Measurements from ENCODE around the gene BNIPL. TPM values are rescaled to one million over a fixed set of nuclear protein-coding genes. Genes with fewer than 3 reads are reported as not detected.
A peak's percentile ranks its signal among the peaks of the same experiment; 100 is the strongest.

The BNIPL gene
- total RNA-seq, 1 donor, result 0.10 TPM

DNA sequence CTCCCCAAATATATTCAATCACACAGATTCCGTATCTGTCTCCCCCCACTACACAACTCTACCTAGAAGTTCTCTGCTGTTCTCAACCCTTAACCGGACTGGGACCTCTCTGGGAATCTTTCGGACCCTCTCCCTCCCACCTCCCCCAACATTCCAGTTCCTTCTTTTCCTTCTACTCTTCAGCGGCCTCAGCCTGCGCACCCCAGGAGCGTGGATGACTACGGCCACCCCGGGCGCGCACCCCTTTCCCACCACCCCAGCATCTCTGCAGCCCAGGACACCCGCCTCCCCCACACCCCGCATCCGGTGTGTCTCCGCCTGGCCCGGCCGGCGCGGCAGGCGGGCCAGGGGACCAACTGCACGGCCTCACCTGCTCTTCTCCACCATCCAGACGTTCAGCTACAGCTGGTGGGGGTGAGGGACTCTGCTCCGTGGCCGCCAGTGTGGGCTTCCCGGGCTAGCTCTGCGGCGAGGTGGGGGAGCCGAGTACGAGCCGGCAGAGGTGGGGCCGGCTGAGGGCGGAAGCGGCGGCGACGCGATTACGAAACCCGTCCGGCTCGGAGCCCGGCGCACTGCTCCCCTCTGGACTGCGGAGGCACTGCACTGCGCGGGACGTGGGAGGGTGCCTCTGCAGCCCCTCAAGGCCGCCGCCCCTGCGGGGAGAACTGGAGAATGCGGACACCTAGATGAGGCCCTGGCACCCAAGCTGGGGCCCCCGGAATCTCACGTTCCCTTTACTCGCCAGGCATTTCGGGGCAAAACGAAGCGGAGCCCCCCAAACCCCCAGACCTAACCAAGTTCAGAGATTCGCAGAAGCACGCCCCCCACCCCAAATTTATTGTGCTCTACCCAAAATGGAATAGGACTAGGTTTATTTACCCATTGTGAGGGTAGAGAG lies 23.0 kb downstream of the BNIPL start, which contains the start of gene CDC42SE1:
CDC42SE1 (minus strand) TSS at position 514 of the 898 bp plus-strand sequence. CDS start 3,892 bp downstream, outside the sequence.
- peaks cover 51% of the 10 kb centered on the region for H3K4me1 ChIP-seq (ENCODE audit: insufficient read depth, low read length)
- H3K4me3 ChIP-seq (ENCODE audit: low read length), result peak within 1 kb of the TSS; percentile 96
- no peaks in the 10 kb centered on the region for H3K27me3 ChIP-seq (ENCODE audit: insufficient read depth, low read length)
- H3K9me3 ChIP-seq (ENCODE audit: low read depth, low read length), result no peaks in the 10 kb centered on the region

DNA sequence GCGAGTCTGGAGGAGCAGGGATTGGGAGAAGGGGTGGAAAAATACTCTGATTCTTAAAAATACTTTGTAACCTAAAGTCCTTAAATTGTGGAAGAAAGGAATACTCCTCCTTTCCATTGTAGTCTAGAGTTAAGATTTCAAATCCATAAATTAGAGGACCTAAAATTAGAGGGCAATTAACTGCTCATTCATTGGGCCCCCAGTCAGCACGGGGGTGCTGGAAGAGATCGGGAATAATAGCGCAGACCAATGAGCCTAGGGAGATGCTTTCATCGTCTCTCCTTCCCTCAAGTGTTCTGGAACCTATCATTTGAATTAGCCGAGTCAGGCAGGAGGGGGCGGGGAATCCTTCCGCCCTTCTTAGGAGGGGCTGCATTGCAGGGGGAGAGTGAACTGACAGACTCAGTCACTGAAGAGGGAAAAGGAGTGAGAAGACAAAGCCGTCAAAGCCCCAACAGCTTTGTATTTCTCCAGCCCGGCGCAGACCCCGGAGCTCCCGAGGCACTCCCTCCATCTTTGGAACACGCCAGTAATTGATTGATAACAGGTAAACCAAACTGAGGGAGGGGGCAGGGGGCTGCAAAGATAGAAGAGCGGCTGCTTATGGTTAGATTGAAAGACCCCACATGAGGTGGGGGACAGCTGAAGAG lies 23.7 kb downstream of the BNIPL start, which contains the start of gene MLLT11:
MLLT11 (plus strand) TSS at position 391 of the 650 bp plus-strand sequence. CDS start 6,828 bp downstream, outside the sequence.
- no peaks in the 10 kb centered on the region for H3K9me3 ChIP-seq (ENCODE audit: low read depth, low read length)
- H3K4me3 ChIP-seq (ENCODE audit: low read length), result peak within 1 kb of the TSS; percentile 96
- no peaks in the 10 kb centered on the region for H3K27me3 ChIP-seq (ENCODE audit: insufficient read depth, low read length)
- H3K4me1 ChIP-seq (ENCODE audit: insufficient read depth, low read length), result peaks cover 44% of the 10 kb centered on the region

DNA sequence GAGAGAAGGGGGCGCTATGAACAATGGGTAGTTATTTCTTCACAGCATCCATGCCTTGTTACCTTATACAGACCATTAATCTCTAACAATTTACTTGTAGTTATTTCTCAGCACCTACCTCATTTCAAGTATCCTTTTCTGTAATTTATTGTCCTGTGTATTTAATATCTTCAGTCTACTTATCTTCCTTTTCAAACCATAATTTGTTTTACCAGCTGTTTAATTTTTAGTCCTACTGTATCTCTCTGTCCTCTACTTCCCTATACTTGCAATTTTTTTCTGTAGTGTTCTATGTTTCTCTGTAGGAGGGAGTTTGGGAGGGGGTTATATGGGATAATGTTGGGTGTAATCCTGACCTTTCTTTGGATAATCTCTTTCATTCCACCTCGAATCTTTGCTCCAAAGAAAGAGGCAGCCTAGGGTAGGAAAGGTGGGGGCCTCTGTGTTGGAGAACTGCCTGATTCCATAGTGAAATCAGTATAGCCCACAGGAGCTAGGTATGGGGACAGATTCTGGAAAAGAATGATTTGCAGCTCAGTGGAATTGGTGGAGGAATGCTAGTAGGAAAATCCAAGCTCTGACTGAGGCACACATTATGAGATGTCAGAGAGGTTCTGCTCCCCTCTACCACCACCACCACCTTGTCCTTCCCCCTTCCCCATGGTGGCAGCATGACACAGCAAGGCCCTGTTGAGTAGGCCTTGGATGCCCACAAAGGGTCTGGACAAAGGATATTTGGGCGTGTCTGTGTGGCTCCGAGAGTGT lies 24.5 kb downstream of the BNIPL start:
- H3K9me3 ChIP-seq (ENCODE audit: low read depth, low read length), result no peaks in the 10 kb centered on the region
- no peak overlapping the region for H3K4me3 ChIP-seq (ENCODE audit: low read length)
- peaks cover 37% of the 10 kb centered on the region for H3K4me1 ChIP-seq (ENCODE audit: insufficient read depth, low read length)
- no peaks in the 10 kb centered on the region for H3K27me3 ChIP-seq (ENCODE audit: insufficient read depth, low read length)

DNA sequence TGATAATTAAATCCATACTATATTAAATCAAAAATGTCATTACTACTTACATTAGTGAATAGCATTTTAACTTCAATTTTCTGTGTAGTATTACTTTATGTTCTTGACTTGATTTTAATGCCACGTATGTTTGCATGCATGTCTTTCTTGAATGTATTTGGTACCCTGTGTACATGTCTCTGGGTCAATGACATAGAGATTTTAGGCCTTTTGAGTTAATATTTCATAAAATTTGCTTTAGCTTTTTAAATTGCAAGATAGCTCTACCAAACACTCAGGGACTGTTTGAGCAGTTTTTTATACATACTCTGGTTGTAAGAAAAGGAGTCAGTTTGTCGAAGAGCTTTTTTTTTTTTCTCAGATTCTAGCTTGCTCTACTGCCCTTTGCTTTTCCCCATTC lies 25.3 kb downstream of the BNIPL start:
- Histone ChIP-seq H3K9me3 (ENCODE audit: low read depth, low read length) (no peaks in the 10 kb centered on the region), H3K4me3 (ENCODE audit: low read length) (no peak overlapping the region), H3K4me1 (ENCODE audit: insufficient read depth, low read length) (peaks cover 28% of the 10 kb centered on the region), H3K27me3 (ENCODE audit: insufficient read depth, low read length) (no peaks in the 10 kb centered on the region)

DNA sequence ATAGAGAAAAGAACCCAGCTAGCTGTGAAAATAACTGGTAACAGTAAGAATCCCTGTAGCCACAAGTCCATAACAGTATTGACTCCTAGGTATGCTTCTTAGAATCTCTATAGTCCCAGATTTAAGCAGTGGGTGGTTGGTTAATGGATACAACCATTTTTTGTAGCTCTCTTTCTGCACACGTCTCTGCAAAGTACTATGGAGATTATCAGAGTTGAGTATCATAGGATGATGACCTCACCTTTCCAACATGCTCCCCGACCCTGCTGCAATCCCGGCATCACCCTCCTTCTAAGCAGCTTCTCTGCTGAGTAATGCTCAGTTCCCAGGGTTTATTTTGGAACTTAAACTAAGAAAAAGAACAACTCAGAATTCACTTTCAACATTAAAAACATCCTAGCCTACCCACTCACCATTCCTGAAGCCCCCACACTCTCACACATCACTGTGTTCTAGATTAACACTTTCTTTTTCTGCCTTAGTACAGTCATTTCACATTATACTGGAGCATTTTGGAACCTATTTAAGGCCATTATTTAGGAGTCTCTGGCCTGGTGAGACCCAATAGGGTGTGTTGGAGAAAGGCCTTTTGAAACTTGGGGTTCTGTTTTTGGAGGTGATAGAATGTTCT lies 26.5 kb downstream of the BNIPL start:
- Histone ChIP-seq H3K4me1 (ENCODE audit: insufficient read depth, low read length) (peaks cover 16% of the 10 kb centered on the region), H3K9me3 (ENCODE audit: low read depth, low read length) (no peaks in the 10 kb centered on the region), H3K27me3 (ENCODE audit: insufficient read depth, low read length) (no peaks in the 10 kb centered on the region), H3K4me3 (ENCODE audit: low read length) (no peak overlapping the region)

DNA sequence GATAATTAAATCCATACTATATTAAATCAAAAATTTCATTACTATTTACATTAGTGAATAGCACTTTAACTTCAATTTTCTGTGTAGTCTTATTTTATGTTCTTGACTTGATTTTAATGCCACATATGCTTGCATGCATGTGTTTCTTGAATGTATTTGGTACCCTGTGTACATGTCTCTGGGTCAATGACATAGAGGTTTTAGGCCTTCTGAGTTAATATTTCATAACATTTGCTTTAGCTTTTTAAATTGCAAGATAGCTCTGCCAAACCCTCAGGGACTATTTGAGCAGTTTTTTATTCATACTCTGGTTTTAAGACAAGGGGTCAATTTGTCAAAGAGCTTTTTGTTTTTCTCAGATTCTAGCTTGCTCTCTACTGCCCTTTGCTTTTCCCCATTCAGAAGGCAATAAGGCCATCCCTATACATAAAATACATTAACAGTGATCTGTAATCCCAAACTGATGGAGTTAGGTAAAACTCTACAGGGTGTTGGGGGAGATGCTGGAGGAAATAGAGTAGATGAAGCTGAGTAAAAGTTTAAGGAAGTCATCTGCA lies 28.8 kb downstream of the BNIPL start:
- Histone ChIP-seq H3K4me1 (ENCODE audit: insufficient read depth, low read length) (peaks cover 19% of the 10 kb centered on the region), H3K9me3 (ENCODE audit: low read depth, low read length) (no peaks in the 10 kb centered on the region), H3K4me3 (ENCODE audit: low read length) (no peak overlapping the region)

DNA sequence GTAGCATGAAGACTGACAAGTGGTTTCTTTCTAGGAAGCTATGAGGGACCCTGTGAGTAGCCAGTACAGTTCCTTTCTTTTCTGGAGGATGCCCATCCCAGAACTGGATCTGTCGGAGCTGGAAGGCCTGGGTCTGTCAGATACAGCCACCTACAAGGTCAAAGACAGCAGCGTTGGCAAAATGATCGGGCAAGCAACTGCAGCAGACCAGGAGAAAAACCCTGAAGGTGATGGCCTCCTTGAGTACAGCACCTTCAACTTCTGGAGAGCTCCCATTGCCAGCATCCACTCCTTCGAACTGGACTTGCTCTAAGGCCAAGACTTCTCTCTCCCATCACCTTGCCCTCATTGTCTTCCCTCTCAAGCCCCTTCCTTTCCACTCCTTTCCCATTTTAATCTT lies 30.8 kb downstream of the BNIPL start:
- Histone ChIP-seq H3K27me3 (ENCODE audit: insufficient read depth, low read length) (no peaks in the 10 kb centered on the region), H3K4me1 (ENCODE audit: insufficient read depth, low read length) (peaks cover 18% of the 10 kb centered on the region), H3K9me3 (ENCODE audit: low read depth, low read length) (no peaks in the 10 kb centered on the region), H3K4me3 (ENCODE audit: low read length) (no peak overlapping the region)

More for the DNA sequence above, 28.8 kb downstream of the BNIPL start:
- no peaks in the 10 kb centered on the region for H3K27me3 ChIP-seq (ENCODE audit: insufficient read depth, low read length)

DNA sequence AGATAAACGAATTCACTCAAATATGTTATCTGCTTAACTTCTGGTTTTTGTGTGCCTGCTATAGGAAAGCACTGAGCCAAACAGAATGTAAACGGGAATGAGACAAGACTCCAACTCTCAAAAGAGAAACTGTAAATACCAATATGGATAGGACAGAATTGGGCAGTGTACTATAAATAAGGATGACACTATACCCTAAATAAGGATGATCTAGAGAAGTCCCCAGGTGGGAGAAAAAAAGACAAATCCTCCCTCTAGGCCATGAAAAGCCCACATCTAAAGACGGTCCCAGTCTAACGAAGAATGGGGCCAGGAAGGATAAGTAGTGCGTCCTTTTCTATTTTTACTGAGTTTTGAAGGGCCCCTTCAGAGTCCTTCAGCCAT lies 32.7 kb downstream of the BNIPL start:
- Histone ChIP-seq H3K27me3 (ENCODE audit: insufficient read depth, low read length) (no peaks in the 10 kb centered on the region), H3K4me3 (ENCODE audit: low read length) (no peak overlapping the region), H3K9me3 (ENCODE audit: low read depth, low read length) (no peaks in the 10 kb centered on the region), H3K4me1 (ENCODE audit: insufficient read depth, low read length) (peaks cover 18% of the 10 kb centered on the region)

DNA sequence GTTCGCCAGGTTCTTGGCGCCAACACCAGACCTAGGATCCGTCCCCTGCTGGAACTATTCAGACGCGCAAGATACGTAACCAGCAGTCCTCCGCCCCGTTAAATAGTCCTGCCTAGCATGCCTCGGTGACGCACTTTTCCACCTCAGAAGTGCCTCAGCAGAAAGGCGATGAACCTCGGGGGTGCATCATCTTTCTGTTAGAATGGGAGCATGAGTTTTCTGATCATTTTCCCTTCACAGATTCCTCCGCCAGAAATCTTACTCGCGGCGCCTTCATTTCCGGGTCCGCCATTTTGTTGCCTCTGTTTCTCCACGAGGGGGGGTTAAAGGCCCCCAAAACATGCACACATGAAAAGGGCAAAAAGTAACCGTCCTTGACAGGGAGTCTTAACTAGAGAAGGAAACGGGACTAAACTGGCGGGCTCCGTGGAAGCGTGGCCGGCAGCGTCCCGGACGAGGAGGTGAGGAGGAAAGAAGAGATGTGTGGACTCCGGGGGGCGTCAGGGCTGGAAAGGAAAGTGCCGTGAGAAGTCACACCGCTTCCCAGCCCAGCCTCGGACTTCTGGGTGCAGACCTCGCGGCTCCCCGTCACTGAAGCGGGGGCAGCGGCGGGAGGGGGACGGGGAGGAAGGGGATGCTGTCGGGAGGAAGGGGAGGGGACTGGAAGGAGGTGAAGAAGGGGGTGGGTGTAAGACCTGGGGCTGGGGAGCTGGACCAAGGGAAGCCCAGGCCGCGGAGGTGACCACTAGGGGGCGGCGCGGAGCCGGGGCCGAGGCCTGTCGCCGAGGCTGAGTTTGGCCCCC lies 34.3 kb downstream of the BNIPL start, which contains the start of gene GABPB2:
GABPB2 (plus strand) TSS at position 288 of the 803 bp plus-strand sequence. CDS start 17,429 bp downstream, outside the sequence.
- H3K4me3 ChIP-seq (ENCODE audit: low read length), result peak within 1 kb of the TSS; percentile 77
- peaks cover 18% of the 10 kb centered on the region for H3K4me1 ChIP-seq (ENCODE audit: insufficient read depth, low read length)
- H3K27me3 ChIP-seq (ENCODE audit: insufficient read depth, low read length), result no peaks in the 10 kb centered on the region
- no peaks in the 10 kb centered on the region for H3K9me3 ChIP-seq (ENCODE audit: low read depth, low read length)

DNA sequence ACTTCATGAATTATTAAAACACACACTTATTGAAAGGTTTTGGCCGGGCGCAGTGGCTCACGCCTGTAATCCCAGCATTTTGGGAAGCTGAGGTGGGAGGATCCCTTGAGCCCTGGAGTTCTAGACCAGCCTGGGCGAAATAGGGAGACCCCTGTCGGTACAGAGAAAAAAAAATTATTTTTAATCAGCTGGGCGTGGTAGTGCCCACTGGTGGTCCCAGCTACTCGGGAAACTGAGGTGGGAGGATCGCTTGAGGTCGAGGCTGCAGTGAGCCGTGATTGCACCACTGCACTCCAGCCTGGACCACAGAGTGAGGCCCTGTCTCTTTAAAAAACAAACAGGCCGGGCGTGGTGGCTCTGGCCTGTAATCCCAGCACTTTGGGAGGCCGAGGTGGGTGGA lies 35.8 kb downstream of the BNIPL start:
- no peaks in the 10 kb centered on the region for H3K9me3 ChIP-seq (ENCODE audit: low read depth, low read length)
- H3K4me1 ChIP-seq (ENCODE audit: insufficient read depth, low read length), result peaks cover 18% of the 10 kb centered on the region
- no peak overlapping the region for H3K4me3 ChIP-seq (ENCODE audit: low read length)
- H3K27me3 ChIP-seq (ENCODE audit: insufficient read depth, low read length), result no peaks in the 10 kb centered on the region

DNA sequence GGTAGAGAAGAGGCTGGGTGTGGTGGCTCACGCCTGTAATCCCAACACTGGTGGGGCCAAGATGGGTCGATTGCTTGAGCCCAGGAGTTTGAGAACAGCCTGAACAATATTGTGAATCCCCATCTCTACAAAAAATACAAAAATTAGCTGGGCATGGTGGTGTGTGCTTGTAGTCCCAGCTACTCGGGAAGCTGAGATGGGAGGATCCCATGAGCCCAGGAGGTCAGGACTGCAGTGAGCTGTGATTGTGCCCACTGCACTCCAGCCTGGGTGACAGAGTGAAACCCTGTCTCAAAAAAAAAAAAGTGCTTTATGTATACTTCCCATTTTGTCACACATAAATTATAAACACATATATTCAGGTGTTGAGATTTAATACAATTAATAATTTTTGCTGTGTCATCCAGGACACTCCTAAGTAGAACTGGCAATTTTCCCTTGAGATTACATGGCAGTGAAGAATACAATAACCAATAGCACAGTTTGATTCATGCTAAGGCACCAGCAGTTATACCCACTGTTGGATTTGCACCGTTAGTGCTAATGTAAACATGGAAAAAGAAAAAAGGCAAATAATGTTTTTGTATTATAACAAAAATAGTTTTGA lies 49.7 kb downstream of the BNIPL start:
- no peaks in the 10 kb centered on the region for H3K9me3 ChIP-seq (ENCODE audit: low read depth, low read length)
- H3K4me3 ChIP-seq (ENCODE audit: low read length), result no peak overlapping the region
- no peaks in the 10 kb centered on the region for H3K4me1 ChIP-seq (ENCODE audit: insufficient read depth, low read length)
- H3K27me3 ChIP-seq (ENCODE audit: insufficient read depth, low read length), result no peaks in the 10 kb centered on the region

All from mononuclear cell (primary cell).